BE2C (cell line): ENCODE measurements around the gene MED31. TPM values are rescaled to one million over a fixed set of nuclear protein-coding genes. Genes with fewer than 3 reads are reported as not detected.

ENCODE experiments used
- DNase-seq: peaks from one replicate; pipeline ENCODE4 v3.0.0-alpha.2; 2020
- H3K27me3 ChIP-seq: fragments of 250-450 bp; sonication (Bioruptor Pico); 2 replicates; pipeline ENCODE4 v1.5.1; 2020; ENCODE audit warnings: mild to moderate bottlenecking
- H3K36me3 ChIP-seq: fragments of 250-450 bp; sonication (Bioruptor Pico); 2 replicates; pipeline ENCODE4 v1.5.1; 2020; ENCODE audit warnings: mild to moderate bottlenecking
- H3K4me1 ChIP-seq: fragments of 250-450 bp; sonication (Bioruptor Pico); 2 replicates; pipeline ENCODE4 v1.5.1; 2020
- H3K4me3 ChIP-seq: 2 replicates; pipeline ENCODE4 v1.5.1; 2011; ENCODE audit warnings: low read depth, low read length
- H3K9me3 ChIP-seq: fragments of 250-450 bp; sonication (Bioruptor Pico); 2 replicates; pipeline ENCODE4 v1.5.1; 2020
- polyA plus RNA-seq: library from polyadenylated mRNA; unstranded; fragments of >200 nt; gene quantifications from one replicate; pipeline ENCODE4 v1.2.1, GENCODE V29; 2012; ENCODE audit warnings: low read depth, missing spikeins; ENCODE audit not compliant: insufficient read length, insufficient read depth
- TF ChIP-seq, protein P1 (sequence below): IDR thresholded peaks from 2 replicates; pipeline ENCODE4 v1.5.1; 2012; ENCODE audit warnings: mild to moderate bottlenecking, low read depth, low read length

The MED31 gene
- polyA plus RNA-seq = 10.6 TPM

DNA sequence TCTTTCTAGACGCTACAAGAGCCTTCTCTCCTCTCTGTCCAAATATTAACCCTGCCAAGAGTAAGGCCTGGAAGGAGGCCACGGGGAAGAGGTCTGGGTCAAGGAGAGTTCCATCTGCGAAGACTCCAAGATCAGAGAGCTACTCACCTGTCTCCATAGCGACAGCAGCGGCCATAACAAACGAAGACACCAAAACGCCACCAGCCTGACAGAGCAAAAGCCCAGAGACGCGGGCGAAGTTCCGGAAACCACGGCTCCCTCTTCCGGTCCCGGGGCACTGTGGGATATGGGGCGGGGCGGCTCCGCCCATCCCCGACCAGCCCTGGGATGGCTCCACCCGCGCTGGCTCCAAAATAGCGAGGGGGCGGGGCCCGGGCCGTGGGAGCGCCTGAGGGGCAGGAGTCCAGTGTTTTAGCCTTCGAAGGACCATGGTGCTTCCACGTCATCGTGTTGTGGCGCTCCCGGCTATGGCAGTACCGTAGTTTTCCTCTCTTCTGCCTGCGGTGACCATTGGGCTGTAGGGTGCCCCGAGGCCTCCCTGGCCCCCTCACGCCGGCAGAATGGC is at the start of gene MED31, which contains the start of gene C17orf100:
TSS of gene MED31 (minus strand) at position 252 of the 565 bp plus-strand sequence. CDS start at position 175, 77 bp downstream.
TSS of gene C17orf100 (plus strand) at position 409 of the 565 bp plus-strand sequence. CDS start at position 561, 152 bp downstream.
- Histone ChIP-seq H3K4me3 (peak within 1 kb of the TSS; percentile 96), H3K36me3 (no peaks in the 10 kb centered on the region), H3K9me3 (no peaks in the 10 kb centered on the region; the same call in 1 of the 2 replicates), H3K4me1 (no peaks in the 10 kb centered on the region), H3K27me3 (no peaks in the 10 kb centered on the region)
- DNase-seq = peak; percentile 91
- TF ChIP-seq, protein P1, sequence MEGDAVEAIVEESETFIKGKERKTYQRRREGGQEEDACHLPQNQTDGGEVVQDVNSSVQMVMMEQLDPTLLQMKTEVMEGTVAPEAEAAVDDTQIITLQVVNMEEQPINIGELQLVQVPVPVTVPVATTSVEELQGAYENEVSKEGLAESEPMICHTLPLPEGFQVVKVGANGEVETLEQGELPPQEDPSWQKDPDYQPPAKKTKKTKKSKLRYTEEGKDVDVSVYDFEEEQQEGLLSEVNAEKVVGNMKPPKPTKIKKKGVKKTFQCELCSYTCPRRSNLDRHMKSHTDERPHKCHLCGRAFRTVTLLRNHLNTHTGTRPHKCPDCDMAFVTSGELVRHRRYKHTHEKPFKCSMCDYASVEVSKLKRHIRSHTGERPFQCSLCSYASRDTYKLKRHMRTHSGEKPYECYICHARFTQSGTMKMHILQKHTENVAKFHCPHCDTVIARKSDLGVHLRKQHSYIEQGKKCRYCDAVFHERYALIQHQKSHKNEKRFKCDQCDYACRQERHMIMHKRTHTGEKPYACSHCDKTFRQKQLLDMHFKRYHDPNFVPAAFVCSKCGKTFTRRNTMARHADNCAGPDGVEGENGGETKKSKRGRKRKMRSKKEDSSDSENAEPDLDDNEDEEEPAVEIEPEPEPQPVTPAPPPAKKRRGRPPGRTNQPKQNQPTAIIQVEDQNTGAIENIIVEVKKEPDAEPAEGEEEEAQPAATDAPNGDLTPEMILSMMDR = no peak

DNA sequence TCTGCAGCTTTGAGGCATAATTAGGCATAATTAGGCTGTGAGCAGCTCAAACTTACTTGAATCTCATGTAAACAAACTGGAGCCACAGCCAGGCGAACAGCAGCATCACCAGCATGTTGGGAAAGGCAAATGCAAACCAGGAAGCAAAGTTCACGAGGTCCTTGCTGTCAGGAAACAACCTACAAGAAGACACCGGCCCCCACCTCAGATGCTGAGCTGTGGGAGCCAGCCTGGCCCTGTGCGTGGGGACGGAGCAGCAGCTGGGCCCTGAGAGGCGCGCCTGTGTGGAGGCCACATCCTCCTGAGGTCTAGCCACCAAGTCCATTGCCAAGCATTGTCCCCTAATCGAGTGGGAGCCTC is 49.5 kb upstream of the MED31 start:
- no peak for DNase-seq
- Histone ChIP-seq H3K27me3 (no peaks in the 10 kb centered on the region), H3K4me1 (no peaks in the 10 kb centered on the region), H3K36me3 (no peaks in the 10 kb centered on the region), H3K4me3 (no peak overlapping the region), H3K9me3 (no peaks in the 10 kb centered on the region)
- TF ChIP-seq, protein P1 = no peak

DNA sequence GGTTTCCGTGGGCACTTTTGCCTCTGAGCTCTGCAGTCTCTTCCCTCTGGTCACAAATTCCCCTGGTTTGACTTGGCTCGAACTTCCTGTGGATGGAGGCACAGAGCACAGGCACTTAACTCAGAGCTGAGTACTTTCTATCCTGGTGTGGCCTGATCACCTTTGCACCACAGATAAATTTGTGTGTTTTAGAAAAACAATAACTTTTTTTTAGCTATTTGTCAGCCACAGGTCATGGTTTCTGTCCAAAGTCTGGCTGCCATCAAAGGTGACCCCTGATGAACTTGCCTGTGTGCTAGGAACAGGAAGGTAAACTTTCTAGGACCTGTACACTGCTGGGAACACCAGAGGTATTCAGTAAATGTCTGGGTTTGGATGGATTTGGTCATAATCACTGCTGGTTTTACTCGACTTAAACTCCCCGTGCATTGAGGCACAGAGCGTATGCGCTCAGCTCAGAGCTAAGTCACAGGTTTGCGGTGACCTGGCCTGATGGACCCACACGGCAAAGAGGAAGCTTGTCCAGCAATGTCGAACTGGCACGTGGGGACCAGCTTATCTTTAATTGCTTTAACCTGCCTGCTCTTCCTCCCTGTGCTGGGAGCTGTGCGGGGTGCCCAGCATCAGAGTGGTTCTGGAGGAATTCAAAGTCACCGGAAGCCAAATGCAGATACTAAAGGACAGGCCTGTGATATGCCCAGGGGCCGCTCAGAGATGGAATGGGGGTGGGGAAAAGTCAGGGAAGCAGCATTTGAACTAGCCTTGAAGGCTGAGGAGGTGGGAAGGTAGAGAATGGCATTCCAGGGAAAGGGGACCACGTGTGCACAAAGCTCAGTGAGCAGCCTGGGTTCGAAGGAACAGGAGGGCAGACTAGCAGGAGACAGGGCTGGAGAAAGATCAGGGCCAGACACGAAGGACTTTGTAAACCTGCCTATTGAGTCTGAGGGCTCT is 48.9 kb upstream of the MED31 start:
- TF ChIP-seq, protein P1 = no peak
- Histone ChIP-seq H3K4me1 (no peaks in the 10 kb centered on the region), H3K9me3 (no peaks in the 10 kb centered on the region), H3K36me3 (no peaks in the 10 kb centered on the region), H3K4me3 (no peak overlapping the region), H3K27me3 (no peaks in the 10 kb centered on the region)
- no peak for DNase-seq

DNA sequence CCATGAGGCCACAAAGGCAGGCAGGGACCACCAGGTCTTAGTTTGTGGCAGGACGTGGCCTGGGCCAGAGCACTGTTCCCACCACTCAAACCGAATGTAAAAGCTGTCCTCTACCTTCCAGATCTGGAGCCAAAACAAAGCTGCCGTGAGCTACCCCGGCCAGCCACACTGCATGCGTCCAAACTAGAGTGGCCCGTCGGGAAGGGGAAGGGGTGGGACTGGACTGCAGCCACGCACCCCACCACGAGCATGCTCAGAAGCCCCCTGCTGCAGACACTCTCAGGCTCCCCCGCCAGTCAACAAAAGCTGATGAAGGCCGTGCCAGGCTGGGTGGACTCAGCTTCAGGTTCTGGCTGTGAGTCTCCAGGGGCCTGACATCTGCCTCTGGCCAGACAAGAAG is 46.6 kb upstream of the MED31 start:
- Histone ChIP-seq H3K9me3 (no peaks in the 10 kb centered on the region), H3K27me3 (no peaks in the 10 kb centered on the region), H3K36me3 (no peaks in the 10 kb centered on the region), H3K4me1 (no peaks in the 10 kb centered on the region), H3K4me3 (no peak overlapping the region)
- DNase-seq = no peak
- TF ChIP-seq, protein P1 = no peak

DNA sequence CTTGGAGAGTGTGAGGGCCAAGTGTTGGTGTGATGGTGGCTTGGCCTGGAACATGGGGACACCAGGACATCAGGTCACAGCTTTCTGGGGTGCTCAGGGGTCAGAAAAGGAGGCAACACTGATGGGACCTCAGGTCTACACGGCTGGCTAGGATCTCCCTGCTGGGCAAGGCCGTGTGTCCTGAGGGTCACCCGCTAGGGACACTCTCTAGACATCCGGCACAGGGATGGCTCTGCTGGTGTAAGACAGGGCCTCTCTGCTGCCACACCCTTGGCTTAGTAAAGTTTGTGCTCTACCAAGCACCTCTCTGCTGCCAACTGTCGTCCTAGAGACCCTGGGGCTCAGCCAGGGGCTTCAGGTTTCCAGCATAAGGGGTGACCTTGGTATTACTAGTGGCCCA is 45.5 kb upstream of the MED31 start:
- no peak for DNase-seq
- Histone ChIP-seq H3K27me3 (no peaks in the 10 kb centered on the region), H3K4me1 (no peaks in the 10 kb centered on the region), H3K9me3 (no peaks in the 10 kb centered on the region), H3K4me3 (no peak overlapping the region), H3K36me3 (no peaks in the 10 kb centered on the region)
- TF ChIP-seq, protein P1 = no peak

DNA sequence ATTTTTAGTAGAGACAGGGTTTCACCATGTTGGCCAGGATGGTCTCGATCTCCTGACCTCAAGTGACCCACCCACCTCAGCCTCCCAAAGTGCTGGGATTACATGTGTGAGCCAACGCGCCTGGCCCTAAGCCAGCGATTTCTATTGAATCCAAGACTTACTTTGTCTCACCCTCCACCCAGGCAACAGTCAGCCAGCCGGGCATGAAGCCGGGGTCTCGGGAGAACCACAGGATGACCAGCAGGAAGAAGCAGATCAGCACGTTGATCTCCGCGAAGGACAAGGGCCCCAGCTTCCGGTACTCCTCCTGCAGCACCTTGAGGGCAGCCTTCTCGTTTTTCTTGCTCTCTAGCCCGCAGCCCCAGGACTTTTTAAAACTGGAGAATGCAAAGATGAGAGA is 44.2 kb upstream of the MED31 start:
- TF ChIP-seq, protein P1 = no peak
- no peaks in the 10 kb centered on the region for H3K27me3 ChIP-seq

More for the DNA sequence above, 44.2 kb upstream of the MED31 start:
- no peak for DNase-seq
- no peaks in the 10 kb centered on the region for H3K4me1 ChIP-seq
- H3K9me3 ChIP-seq = no peaks in the 10 kb centered on the region
- no peaks in the 10 kb centered on the region for H3K36me3 ChIP-seq
- no peak overlapping the region for H3K4me3 ChIP-seq
